OCI-LY7 (cell line): ENCODE measurements around the gene RFX5.

ENCODE experiments used
- CTCF ChIP-seq: fragments of 200-600 bp; sonication (generic); conservative IDR thresholded peaks from 2 replicates; pipeline ENCODE4 v1.5.1; 2014; ENCODE audit warnings: mild to moderate bottlenecking, antibody characterized with exemption, low read length, moderate library complexity, mixed read lengths
- EZH2phosphoT487 ChIP-seq: fragments of 200-600 bp; sonication (generic); IDR thresholded peaks from 2 replicates; pipeline ENCODE4 v1.6.1; 2018; ENCODE audit warnings: low read depth, borderline replicate concordance, mild to moderate bottlenecking, mixed run types, antibody characterized with exemption, low read length, moderate library complexity, mixed read lengths

- no peak for TF ChIP-seq CTCF
- no peak for TF ChIP-seq EZH2phosphoT487
Observed at GRCh38 chr1:151384584-151384983, 37.5 kb upstream of the RFX5 start.
